Mesodermal cell (in vitro differentiated cells): Measurements from ENCODE around the gene ZNF81.
"Not testable (repeated sequence)": the region's sequence is repeated elsewhere in the genome, so short reads cannot be mapped to it uniquely, and the experiment has no call there.

Experiments used
- H3K27ac ChIP-seq: 2 replicates; pipeline ENCODE4 v1.7.0; 2013; ENCODE audit warnings: mild to moderate bottlenecking, low read depth, low read length, moderate library complexity; ENCODE audit not compliant: severe bottlenecking
- H3K36me3 ChIP-seq: 2 replicates; pipeline ENCODE4 v1.7.1; 2013; ENCODE audit warnings: mild to moderate bottlenecking, low read length, moderate library complexity; ENCODE audit not compliant: control insufficient read depth, insufficient read depth
- H3K4me1 ChIP-seq: one replicate; pipeline ENCODE4 v1.7.1; 2013; ENCODE audit warnings: mild to moderate bottlenecking, low read length; ENCODE audit not compliant: insufficient read depth, control insufficient read depth, poor library complexity, severe bottlenecking
- H3K4me3 ChIP-seq: 2 replicates; pipeline ENCODE4 v1.7.0; 2013; ENCODE audit warnings: low read length, control low read depth, mild to moderate bottlenecking; ENCODE audit not compliant: insufficient read depth, poor library complexity, severe bottlenecking; ENCODE audit errors: extremely low read depth
- H3K9me3 ChIP-seq: 2 replicates; pipeline ENCODE4 v1.7.1; 2013; ENCODE audit warnings: mild to moderate bottlenecking, low read length, moderate library complexity; ENCODE audit not compliant: control insufficient read depth
- WGBS, 2 experiments: methylation state at CpG; one replicate each; pipeline ENCODE4 v1.1.5; 2013; ENCODE audit warnings: missing lambda C conversion rate in 2 of 2; ENCODE audit not compliant: insufficient coverage in 2 of 2; 5-methylcytosine and 5-hydroxymethylcytosine counted together

The ZNF81 gene

DNA sequence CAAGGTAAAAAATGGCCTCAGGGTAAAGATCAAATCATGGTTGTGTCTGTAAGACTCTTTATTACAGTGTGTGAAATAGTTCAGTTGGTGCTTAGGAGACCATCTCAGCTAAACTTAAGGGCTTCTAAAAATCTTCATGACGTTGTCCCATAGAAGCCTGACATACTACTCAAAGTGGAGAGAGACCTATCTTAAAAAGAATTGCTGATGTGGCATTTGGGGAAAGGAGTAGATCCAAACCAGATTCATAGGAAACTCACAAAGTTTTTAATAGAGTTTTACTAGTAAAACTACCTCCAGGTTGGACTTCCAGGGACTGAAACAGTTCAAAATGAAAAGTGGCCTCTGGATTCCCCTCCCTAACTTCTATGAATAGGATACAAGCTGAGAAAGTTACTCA, 81.6 kb downstream of the ZNF81 start:
- Histone ChIP-seq H3K9me3 (peaks cover 15% of the 10 kb centered on the region), H3K4me3 (no peak overlapping the region), H3K27ac (no peak overlapping the region), H3K4me1 (no peaks in the 10 kb centered on the region), H3K36me3 (peaks cover 23% of the 10 kb centered on the region)
- no CpG with 5 or more reads among the region's 1 CpG for WGBS, 2 experiments

GRCh38 chrX:47927212-47927611, 90.5 kb downstream of the ZNF81 start:
- Histone ChIP-seq H3K27ac (no peak overlapping the region), H3K36me3 (no peaks in the 10 kb centered on the region), H3K9me3 (no peaks in the 10 kb centered on the region), H3K4me1 (no peaks in the 10 kb centered on the region), H3K4me3 (no peak overlapping the region)
- WGBS, 2 experiments: no CpG with 5 or more reads among the region's 2 CpGs

DNA sequence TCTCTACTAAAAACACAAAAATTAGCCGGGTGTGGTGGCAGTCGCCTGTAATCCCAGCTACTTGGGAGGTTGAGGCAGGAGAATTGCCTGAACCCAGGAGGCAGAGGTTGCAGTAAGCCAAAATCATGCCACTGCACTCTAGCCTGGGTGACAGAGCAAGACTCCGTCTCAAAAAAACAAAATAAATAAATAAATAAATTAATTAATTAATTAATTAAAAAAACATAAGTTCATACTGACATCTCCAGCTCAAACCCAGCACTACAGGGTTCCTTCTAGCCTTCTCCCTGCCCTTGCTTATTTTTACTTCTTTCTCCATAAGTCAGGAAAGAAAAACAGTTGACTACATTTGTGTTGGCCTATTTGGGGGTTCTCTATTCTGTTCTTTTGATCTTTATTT, 95.3 kb downstream of the ZNF81 start:
- not testable (repeated sequence) for H3K9me3 ChIP-seq, H3K36me3 ChIP-seq
- WGBS, 2 experiments: no CpG with 5 or more reads among the region's 3 CpGs

GRCh38 chrX:47933946-47934345, 97.2 kb downstream of the ZNF81 start:
- WGBS, 2 experiments: no CpG with 5 or more reads among the region's 5 CpGs
- Histone ChIP-seq H3K27ac (no peak overlapping the region), H3K9me3 (no peaks in the 10 kb centered on the region), H3K36me3 (no peaks in the 10 kb centered on the region), H3K4me1 (no peaks in the 10 kb centered on the region), H3K4me3 (no peak overlapping the region)

More for the DNA sequence above, 95.3 kb downstream of the ZNF81 start:
- H3K4me1 ChIP-seq, H3K4me3 ChIP-seq, H3K27ac ChIP-seq: not testable (repeated sequence)

GRCh38 chrX:47936224-47936939, 99.7 kb downstream of the ZNF81 start:
- Histone ChIP-seq H3K9me3 (no peaks in the 10 kb centered on the region), H3K4me3 (no peak overlapping the region), H3K36me3 (no peaks in the 10 kb centered on the region), H3K27ac (no peak overlapping the region), H3K4me1 (no peaks in the 10 kb centered on the region)
- WGBS, 2 experiments: no CpG with 5 or more reads among the region's 15 CpGs

DNA sequence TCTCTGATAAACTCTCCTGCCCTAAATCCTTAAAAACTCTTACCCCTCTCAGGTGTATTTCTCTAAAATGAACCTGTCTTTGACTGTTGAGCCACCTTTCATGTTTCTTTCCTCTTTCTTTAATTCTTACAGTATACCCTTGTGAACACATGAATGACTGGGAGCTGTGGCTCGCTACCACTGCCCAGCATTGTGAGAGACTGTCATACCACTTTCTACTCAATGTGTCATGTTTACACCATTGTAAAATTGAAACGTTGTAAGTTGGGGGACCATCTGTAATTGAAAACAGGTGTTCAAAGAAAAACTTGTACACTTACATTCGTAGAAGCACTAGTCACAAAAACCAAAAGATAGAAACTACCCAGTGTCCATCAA, 100.2 kb downstream of the ZNF81 start:
- WGBS, 2 experiments: no CpG with 5 or more reads among the region's 3 CpGs
- Histone ChIP-seq H3K27ac (no peak overlapping the region), H3K36me3 (no peaks in the 10 kb centered on the region), H3K4me3 (no peak overlapping the region), H3K9me3 (no peaks in the 10 kb centered on the region), H3K4me1 (no peaks in the 10 kb centered on the region)

- Histone ChIP-seq H3K4me1 (no peaks in the 10 kb centered on the region), H3K9me3 (no peaks in the 10 kb centered on the region), H3K27ac (no peak overlapping the region), H3K4me3 (no peak overlapping the region), H3K36me3 (no peaks in the 10 kb centered on the region)
- WGBS, 2 experiments: no CpG with 5 or more reads among the region's 4 CpGs
These were observed 103.7 kb downstream of the ZNF81 start for GRCh38 chrX:47940448-47940847.

- no peaks in the 10 kb centered on the region for H3K36me3 ChIP-seq
- no peak overlapping the region for H3K27ac ChIP-seq
- no CpG with 5 or more reads among the region's 4 CpGs for WGBS, 2 experiments
- H3K4me1 ChIP-seq: no peaks in the 10 kb centered on the region
- H3K9me3 ChIP-seq: no peaks in the 10 kb centered on the region
- no peak overlapping the region for H3K4me3 ChIP-seq
These were observed 104.7 kb downstream of the ZNF81 start for GRCh38 chrX:47941423-47941822.

DNA sequence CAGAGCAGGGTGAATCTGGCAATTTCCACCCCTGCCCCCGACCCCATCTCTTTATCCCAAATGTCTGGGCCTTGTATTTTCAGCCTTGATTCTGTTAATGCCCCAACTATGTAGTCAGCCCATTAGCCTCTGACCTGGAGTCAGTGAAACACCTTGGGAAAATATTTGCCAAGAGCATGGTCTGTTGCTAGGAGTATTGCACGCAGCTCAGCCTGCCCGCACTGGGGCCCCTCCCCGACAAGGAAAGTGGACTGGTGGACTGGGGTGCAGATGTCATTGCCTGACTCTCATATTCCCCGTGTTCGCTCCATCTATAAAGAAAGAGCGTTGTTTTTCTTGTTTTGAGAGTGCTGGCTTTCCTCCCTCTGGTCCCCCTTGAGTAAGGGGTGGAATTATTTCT, 118.6 kb downstream of the ZNF81 start:
- not testable (repeated sequence) for H3K36me3 ChIP-seq, H3K4me3 ChIP-seq, H3K27ac ChIP-seq, H3K9me3 ChIP-seq, H3K4me1 ChIP-seq
- 96 to 100% methylated on average over 1 to 4 of the region's 7 CpGs for WGBS, 2 experiments

GRCh38 chrX:47956016-47956415, 119.3 kb downstream of the ZNF81 start:
- no peaks in the 10 kb centered on the region for H3K4me1 ChIP-seq
- WGBS, 2 experiments: 80 to 93% methylated on average over 2 to 3 of the region's 13 CpGs
- H3K36me3 ChIP-seq: no peaks in the 10 kb centered on the region
- H3K9me3 ChIP-seq: no peaks in the 10 kb centered on the region
- H3K27ac ChIP-seq: no peak overlapping the region
- H3K4me3 ChIP-seq: no peak overlapping the region

GRCh38 chrX:47958206-47958605, 121.5 kb downstream of the ZNF81 start:
- H3K27ac ChIP-seq, H3K4me1 ChIP-seq, H3K9me3 ChIP-seq, H3K4me3 ChIP-seq, H3K36me3 ChIP-seq: not testable (repeated sequence)
- WGBS, 2 experiments: no CpG with 5 or more reads among the region's 4 CpGs
